Fibroblast of pulmonary artery (primary cell): ENCODE measurements around the gene TBX19.

Experiments used
- DNase-seq: peaks from one replicate; pipeline ENCODE4 v3.0.0-alpha.2; 2010; ENCODE audit warnings: low read depth
- H3K4me3 ChIP-seq: replicated peaks from 2 replicates; pipeline ENCODE4 v1.5.1; 2011; ENCODE audit warnings: low read depth, mild to moderate bottlenecking, control low read depth, low read length, moderate library complexity
- TF ChIP-seq, protein P1 (sequence below): IDR thresholded peaks from 2 replicates; pipeline ENCODE4 v1.5.1; 2011; ENCODE audit warnings: mild to moderate bottlenecking, control low read depth, low read length, inconsistent platforms; ENCODE audit errors: missing control alignments

The TBX19 gene

DNA sequence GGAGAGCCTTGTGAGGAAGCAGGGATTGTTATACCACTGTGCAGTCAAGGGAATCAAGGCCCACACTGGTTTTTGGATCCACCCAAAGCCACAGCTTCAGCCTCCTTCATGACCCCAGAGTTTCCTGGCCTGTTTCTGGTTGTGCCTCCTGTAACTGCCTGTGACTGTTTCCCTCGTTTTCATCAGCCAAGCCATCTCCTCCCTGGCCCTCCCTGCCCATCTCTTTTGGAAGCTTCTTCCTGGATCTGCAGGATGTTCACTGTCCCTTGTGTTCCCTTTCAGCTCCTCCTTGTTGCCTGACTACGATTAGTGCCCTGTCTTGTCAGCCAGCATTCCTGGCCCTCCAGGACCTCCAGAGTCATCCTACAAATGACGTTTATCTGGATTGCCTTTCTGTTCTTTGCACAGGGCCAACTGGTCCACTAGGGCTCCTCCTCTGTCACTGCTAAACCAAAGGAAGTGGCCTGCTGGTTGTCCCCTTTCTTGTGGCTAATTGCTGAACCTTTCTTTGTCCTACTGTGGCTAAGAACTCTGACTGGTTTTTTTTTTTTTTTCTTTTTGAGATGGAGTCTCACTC, 37.0 kb upstream of the TBX19 start:
- no peak for DNase-seq
- TF ChIP-seq, protein P1, sequence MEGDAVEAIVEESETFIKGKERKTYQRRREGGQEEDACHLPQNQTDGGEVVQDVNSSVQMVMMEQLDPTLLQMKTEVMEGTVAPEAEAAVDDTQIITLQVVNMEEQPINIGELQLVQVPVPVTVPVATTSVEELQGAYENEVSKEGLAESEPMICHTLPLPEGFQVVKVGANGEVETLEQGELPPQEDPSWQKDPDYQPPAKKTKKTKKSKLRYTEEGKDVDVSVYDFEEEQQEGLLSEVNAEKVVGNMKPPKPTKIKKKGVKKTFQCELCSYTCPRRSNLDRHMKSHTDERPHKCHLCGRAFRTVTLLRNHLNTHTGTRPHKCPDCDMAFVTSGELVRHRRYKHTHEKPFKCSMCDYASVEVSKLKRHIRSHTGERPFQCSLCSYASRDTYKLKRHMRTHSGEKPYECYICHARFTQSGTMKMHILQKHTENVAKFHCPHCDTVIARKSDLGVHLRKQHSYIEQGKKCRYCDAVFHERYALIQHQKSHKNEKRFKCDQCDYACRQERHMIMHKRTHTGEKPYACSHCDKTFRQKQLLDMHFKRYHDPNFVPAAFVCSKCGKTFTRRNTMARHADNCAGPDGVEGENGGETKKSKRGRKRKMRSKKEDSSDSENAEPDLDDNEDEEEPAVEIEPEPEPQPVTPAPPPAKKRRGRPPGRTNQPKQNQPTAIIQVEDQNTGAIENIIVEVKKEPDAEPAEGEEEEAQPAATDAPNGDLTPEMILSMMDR, result no peak
- H3K4me3 ChIP-seq, result no peak overlapping the region

GRCh38 chr1:168245042-168245441, 35.6 kb upstream of the TBX19 start:
- no peak for DNase-seq
- H3K4me3 ChIP-seq, result no peak overlapping the region
- TF ChIP-seq, protein P1, result no peak

- DNase-seq, result peak; percentile 53
- no peak overlapping the region for H3K4me3 ChIP-seq
- TF ChIP-seq, protein P1, result no peak
These were observed 34.2 kb upstream of the TBX19 start for GRCh38 chr1:168246506-168246905.

DNA sequence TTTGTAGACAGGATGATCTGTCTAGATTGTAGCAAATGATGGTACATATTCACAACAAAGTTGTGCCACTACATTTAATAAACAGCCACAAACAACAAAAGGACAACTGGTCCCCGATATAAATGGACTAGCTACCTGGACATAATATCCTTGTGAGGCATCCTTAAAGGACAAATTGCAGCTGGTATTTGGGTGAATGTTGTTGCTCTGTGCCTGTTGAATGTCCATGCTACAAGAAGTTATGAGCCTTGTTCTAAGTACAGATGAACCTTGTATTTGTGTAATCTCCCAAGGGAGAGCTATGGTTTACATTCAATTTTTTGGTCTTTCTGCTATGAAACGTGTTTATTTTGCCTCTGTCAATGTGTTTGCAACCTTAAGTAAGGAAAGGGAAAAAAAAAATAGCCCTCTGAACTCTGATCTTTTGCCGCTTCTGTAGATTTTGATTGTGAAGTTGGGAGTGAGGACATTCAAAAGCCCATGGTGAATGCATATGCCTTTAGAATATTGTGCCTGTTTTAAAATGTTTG, 28.4 kb upstream of the TBX19 start:
- TF ChIP-seq, protein P1, result no peak
- no peak overlapping the region for H3K4me3 ChIP-seq
- DNase-seq, result no peak

GRCh38 chr1:168256164-168256563, 24.5 kb upstream of the TBX19 start:
- no peak for DNase-seq
- H3K4me3 ChIP-seq, result no peak overlapping the region
- TF ChIP-seq, protein P1, result no peak

- TF ChIP-seq, protein P1, result no peak
- no peak overlapping the region for H3K4me3 ChIP-seq
- no peak for DNase-seq
These were observed 23.3 kb upstream of the TBX19 start for GRCh38 chr1:168257397-168257796.

- DNase-seq, result no peak
- no peak overlapping the region for H3K4me3 ChIP-seq
- TF ChIP-seq, protein P1, result no peak
These were observed 21.1 kb upstream of the TBX19 start for GRCh38 chr1:168259567-168259966.
